Tibial artery (tissue), 4 donors: Measurements from ENCODE around the gene CLOCK.

ENCODE experiments used
- DNase-seq, 2 donors: peaks; one replicate each; pipeline ENCODE4 v3.0.0-alpha.2; 2019
- H3K27ac ChIP-seq, 2 donors: fragments of 200-600 bp; sonication (generic) in 1 of 2; 1 replicate in 1 of 2; 2 replicates in 1 of 2; pipeline ENCODE4 v1.5.1; 2018 to 2019; ENCODE audit warnings: mild to moderate bottlenecking in 1 of 2
- H3K27me3 ChIP-seq, 2 donors: fragments of 200-600 bp; sonication (generic) in 1 of 2; one replicate each; pipeline versions ENCODE4 v1.5.1 to v1.6.0; 2016 to 2019
- H3K36me3 ChIP-seq, 3 donors: fragments of 200-600 bp; sonication (generic) in 2 of 3; one replicate each; pipeline ENCODE4 v1.5.1; 2016 to 2019; ENCODE audit warnings: mild to moderate bottlenecking in 2 of 3
- H3K4me1 ChIP-seq, 4 donors: fragments of 200-600 bp; sonication (generic) in 2 of 4; 1 replicate in 3 of 4; 2 replicates in 1 of 4; pipeline ENCODE4 v1.5.1; 2016 to 2019
- H3K4me3 ChIP-seq, 2 donors: fragments of 200-600 bp; sonication (generic) in 1 of 2; 1 replicate in 1 of 2; 2 replicates in 1 of 2; pipeline ENCODE4 v1.5.1; 2018 to 2019; ENCODE audit warnings: mild to moderate bottlenecking in 2 of 2
- H3K9me3 ChIP-seq, 3 donors: fragments of 200-600 bp; sonication (generic) in 1 of 3; one replicate each; pipeline ENCODE4 v1.5.1; 2016 to 2019
- intact Hi-C: fragments of 100-400 bp; cut with DNase I; formaldehyde crosslinking; loops from one replicate; pipeline ENCODE4 v1.15.0; 2023; ENCODE audit warnings: low total_unique reads
- TF ChIP-seq, protein P1 (sequence below), 2 experiments: fragments of 200-600 bp in 1 of 2; fragments of 450-650 bp in 1 of 2; IDR thresholded peaks; one replicate each; pipeline ENCODE4 v1.5.1; 2017 to 2019; ENCODE audit warnings: antibody characterized with exemption in 2 of 2, mild to moderate bottlenecking in 1 of 2, moderate library complexity in 1 of 2

CLOCK gene

DNA sequence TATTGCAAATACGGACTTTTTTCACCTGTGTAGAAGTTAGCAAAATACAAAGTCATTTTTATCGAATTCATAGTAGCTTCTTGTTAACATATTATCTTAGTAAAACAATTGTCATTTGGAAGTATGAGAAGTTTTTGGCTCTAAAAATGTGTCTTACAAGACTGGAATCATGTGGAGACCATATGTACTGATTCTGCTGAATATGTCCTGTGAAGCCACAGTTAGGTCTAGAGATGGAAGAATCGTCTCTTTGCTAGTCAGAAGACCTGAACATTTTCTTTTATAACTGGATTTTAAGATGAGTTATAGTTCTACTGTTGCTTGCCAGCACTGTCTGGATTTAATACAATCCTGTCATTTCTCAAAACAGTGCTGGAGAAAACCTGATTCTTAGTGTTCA is 121.9 kb downstream of the CLOCK start:
- DNase-seq, result no peak
- H3K36me3 ChIP-seq, result peaks cover 41 to 84% (median 74%) of the 10 kb centered on the region in 3 donors
- peaks cover 0 to 17% (median 2%) of the 10 kb centered on the region in 4 donors for H3K4me1 ChIP-seq
- TF ChIP-seq, protein P1, sequence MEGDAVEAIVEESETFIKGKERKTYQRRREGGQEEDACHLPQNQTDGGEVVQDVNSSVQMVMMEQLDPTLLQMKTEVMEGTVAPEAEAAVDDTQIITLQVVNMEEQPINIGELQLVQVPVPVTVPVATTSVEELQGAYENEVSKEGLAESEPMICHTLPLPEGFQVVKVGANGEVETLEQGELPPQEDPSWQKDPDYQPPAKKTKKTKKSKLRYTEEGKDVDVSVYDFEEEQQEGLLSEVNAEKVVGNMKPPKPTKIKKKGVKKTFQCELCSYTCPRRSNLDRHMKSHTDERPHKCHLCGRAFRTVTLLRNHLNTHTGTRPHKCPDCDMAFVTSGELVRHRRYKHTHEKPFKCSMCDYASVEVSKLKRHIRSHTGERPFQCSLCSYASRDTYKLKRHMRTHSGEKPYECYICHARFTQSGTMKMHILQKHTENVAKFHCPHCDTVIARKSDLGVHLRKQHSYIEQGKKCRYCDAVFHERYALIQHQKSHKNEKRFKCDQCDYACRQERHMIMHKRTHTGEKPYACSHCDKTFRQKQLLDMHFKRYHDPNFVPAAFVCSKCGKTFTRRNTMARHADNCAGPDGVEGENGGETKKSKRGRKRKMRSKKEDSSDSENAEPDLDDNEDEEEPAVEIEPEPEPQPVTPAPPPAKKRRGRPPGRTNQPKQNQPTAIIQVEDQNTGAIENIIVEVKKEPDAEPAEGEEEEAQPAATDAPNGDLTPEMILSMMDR (IDR thresholded peaks at IDR 0.05), result no peak
- no peaks in the 10 kb centered on the region for H3K27me3 ChIP-seq
- H3K9me3 ChIP-seq, result no peaks in the 10 kb centered on the region
- no peak overlapping the region for H3K27ac ChIP-seq
- intact Hi-C loops, result no loop called here
- H3K4me3 ChIP-seq, result no peak overlapping the region

- H3K36me3 ChIP-seq, result peaks cover 47 to 55% (median 48%) of the 10 kb centered on the region in 3 donors
- DNase-seq, result no peak
- intact Hi-C loops, result no loop called here
Measured at GRCh38 chr4:55416176-55416575, 130.5 kb downstream of the CLOCK start.

GRCh38 chr4:55411621-55412020 is 135.1 kb downstream of the CLOCK start:
- H3K36me3 ChIP-seq, result peaks cover 22 to 31% (median 29%) of the 10 kb centered on the region in 3 donors
- H3K27me3 ChIP-seq, result no peaks in the 10 kb centered on the region
- no peaks in the 10 kb centered on the region for H3K9me3 ChIP-seq
- intact Hi-C loops, result no loop called here
- H3K27ac ChIP-seq, result no peak overlapping the region
- DNase-seq, result no peak
- no peak overlapping the region for H3K4me3 ChIP-seq
- H3K4me1 ChIP-seq, result peaks cover 0 to 52% (median 21%) of the 10 kb centered on the region in 4 donors
- TF ChIP-seq, protein P1 (IDR thresholded peaks at IDR 0.05), result no peak

More at GRCh38 chr4:55416176-55416575, 130.5 kb downstream of the CLOCK start:
- TF ChIP-seq, protein P1 (IDR thresholded peaks at IDR 0.05), result no peak
- H3K27ac ChIP-seq, result no peak overlapping the region
- H3K4me3 ChIP-seq, result no peak overlapping the region
- peaks cover 0 to 16% (median 2%) of the 10 kb centered on the region in 4 donors for H3K4me1 ChIP-seq
- H3K9me3 ChIP-seq, result no peaks in the 10 kb centered on the region
- H3K27me3 ChIP-seq, result no peaks in the 10 kb centered on the region

DNA sequence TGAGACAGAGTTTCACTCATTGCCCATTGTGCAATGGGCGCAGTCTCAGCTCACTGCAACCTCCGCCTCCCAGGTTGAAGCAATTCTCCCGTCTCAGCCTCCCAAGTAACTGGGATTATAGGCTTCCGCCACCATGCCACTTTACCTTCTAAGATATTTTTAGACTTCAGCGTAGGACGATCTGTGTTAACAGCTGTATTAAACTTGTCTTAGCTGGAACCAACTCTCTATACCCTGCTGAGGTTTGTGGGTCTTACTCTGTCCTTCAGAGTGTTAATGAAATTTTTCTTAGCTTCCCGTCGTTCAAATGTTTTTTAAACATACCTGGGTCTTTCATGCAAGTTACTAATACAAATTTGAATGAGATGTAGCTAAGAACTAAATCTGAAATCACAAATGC is 136.3 kb downstream of the CLOCK start:
- Histone ChIP-seq H3K9me3 (no peaks in the 10 kb centered on the region), H3K36me3 (peaks cover 16 to 24% (median 23%) of the 10 kb centered on the region in 3 donors), H3K27me3 (no peaks in the 10 kb centered on the region), H3K27ac (peak overlapping the region in 1 of 2 donors; percentile 49), H3K4me1 (peaks cover 0 to 62% (median 21%) of the 10 kb centered on the region in 4 donors), H3K4me3 (no peak overlapping the region)
- DNase-seq, result no peak
- intact Hi-C loops, result no loop called here
- TF ChIP-seq, protein P1 (IDR thresholded peaks at IDR 0.05), result no peak

DNA sequence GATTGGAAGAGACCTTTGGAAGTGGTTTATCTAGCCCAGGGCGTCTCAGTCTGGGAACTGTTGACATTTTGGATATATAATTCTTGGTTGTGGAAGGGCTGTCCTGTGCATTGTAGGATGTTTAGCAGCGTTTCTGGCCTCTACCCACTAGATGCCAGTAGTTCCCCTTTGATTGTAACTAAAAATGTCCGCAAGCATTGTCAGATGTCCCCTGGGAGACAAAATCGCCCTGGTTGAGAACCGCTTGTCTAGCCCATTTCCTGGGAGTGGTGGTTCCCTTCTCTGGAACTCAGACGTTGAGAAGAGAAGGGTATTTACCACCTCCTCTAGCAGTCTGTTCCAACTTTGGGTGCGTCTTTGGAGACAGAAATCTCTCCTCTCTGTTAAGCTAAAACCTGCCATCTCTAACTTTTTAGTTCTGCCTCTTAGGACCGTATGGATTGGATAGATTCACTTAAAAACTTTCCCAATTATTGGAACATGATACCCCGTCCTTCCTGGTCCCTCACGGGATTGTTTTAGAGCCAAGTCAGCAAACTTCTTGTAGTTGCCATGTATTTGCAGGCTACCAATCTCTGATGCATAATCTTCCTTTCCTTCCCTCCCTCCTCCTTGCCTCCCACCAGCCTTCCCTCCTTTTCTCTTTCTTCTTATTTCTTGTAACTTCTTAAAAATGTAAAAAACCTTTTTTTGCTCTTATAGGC is 137.1 kb downstream of the CLOCK start:
- Histone ChIP-seq H3K4me3 (peak overlapping the region in 1 of 2 donors; percentile 3), H3K4me1 (peaks cover 0 to 63% (median 21%) of the 10 kb centered on the region in 4 donors)
- no peak for DNase-seq

More for the DNA sequence above, 137.1 kb downstream of the CLOCK start:
- TF ChIP-seq, protein P1 (IDR thresholded peaks at IDR 0.05), result peak; percentile 17 to 32
- Histone ChIP-seq H3K27ac (peak overlapping the region; percentile 25 to 49), H3K9me3 (no peaks in the 10 kb centered on the region), H3K36me3 (peaks cover 18 to 28% (median 25%) of the 10 kb centered on the region in 3 donors), H3K27me3 (no peaks in the 10 kb centered on the region)
- intact Hi-C loops, result no loop called here
